SU-DHL-6 (cell line): Measurements from ENCODE around the gene B4GALT1.

Experiments
- H2AFZ ChIP-seq: fragments of 200-600 bp; sonication (generic); 2 replicates; pipeline ENCODE4 v1.6.1; 2014; ENCODE audit warnings: low read depth, mild to moderate bottlenecking, moderate library complexity, mixed read lengths, antibody characterized with exemption, low read length; ENCODE audit not compliant: severe bottlenecking
- H3F3A ChIP-seq: fragments of 200-600 bp; shearing (Covaris generic); 2 replicates; pipeline ENCODE4 v1.6.0; 2016; ENCODE audit warnings: antibody characterized with exemption, mild to moderate bottlenecking; ENCODE audit not compliant: insufficient read depth
- H3K27ac ChIP-seq: fragments of 200-600 bp; sonication (generic); 2 replicates; pipeline ENCODE4 v1.5.1; 2016; ENCODE audit warnings: low read depth, mild to moderate bottlenecking, low read length, moderate library complexity, mixed read lengths
- H3K27me3 ChIP-seq: fragments of 200-600 bp; sonication (generic), shearing (Covaris generic); 2 replicates; pipeline ENCODE4 v1.6.0; 2014; ENCODE audit warnings: mild to moderate bottlenecking, low read length
- H3K36me3 ChIP-seq: fragments of 200-600 bp; sonication (generic); 2 replicates; pipeline ENCODE4 v1.6.1; 2014; ENCODE audit warnings: mild to moderate bottlenecking, low read length, mixed read lengths
- H3K4me2 ChIP-seq: fragments of 300-600, 200-600 bp; shearing (Covaris generic), sonication (generic); 2 replicates; pipeline ENCODE4 v1.6.0; 2014; ENCODE audit warnings: low read length, low read depth, mild to moderate bottlenecking; ENCODE audit not compliant: poor library complexity, severe bottlenecking
- H3K4me3 ChIP-seq: fragments of 200-600 bp; sonication (generic); 2 replicates; pipeline ENCODE4 v1.5.1; 2014; ENCODE audit warnings: antibody characterized with exemption, low read length, mild to moderate bottlenecking, mixed read lengths; ENCODE audit not compliant: insufficient read depth, poor library complexity, severe bottlenecking
- H3K79me2 ChIP-seq: fragments of 200-600 bp; sonication (generic); 2 replicates; pipeline ENCODE4 v1.6.1; 2014; ENCODE audit warnings: mild to moderate bottlenecking, low read length, moderate library complexity; ENCODE audit not compliant: insufficient read depth
- H3K9ac ChIP-seq: fragments of 200-600 bp; sonication (generic); 2 replicates; pipeline ENCODE4 v1.7.0; 2014; ENCODE audit warnings: mild to moderate bottlenecking, low read length
- H3K9me2 ChIP-seq: fragments of 200-600 bp; sonication (generic); replicated peaks from 2 replicates; pipeline ENCODE4 v1.6.1; 2014; ENCODE audit warnings: low read length; ENCODE audit not compliant: insufficient read depth
- H3K9me3 ChIP-seq: fragments of 200-600 bp; sonication (generic); 2 replicates; pipeline ENCODE4 v1.6.1; 2014; ENCODE audit warnings: low read length, mixed read lengths; ENCODE audit not compliant: insufficient read depth
- H4K20me1 ChIP-seq: fragments of 200-600 bp; sonication (generic); 2 replicates; pipeline ENCODE4 v1.6.1; 2014; ENCODE audit warnings: low read depth, mild to moderate bottlenecking, antibody characterized with exemption, low read length, moderate library complexity, mixed read lengths
- EZH2phosphoT487 ChIP-seq: fragments of 200-600 bp; sonication (generic), shearing (Covaris generic); conservative IDR thresholded peaks from 2 replicates; pipeline ENCODE4 v1.6.1; 2018; ENCODE audit warnings: mild to moderate bottlenecking, antibody characterized with exemption, low read length, moderate library complexity, mixed read lengths
- TF ChIP-seq, protein P1 (sequence below): fragments of 200-600 bp; sonication (generic); IDR thresholded peaks from one replicate; pipeline ENCODE4 v1.5.1; 2017; ENCODE audit warnings: antibody characterized with exemption, mild to moderate bottlenecking, low read length, moderate library complexity; ENCODE audit not compliant: insufficient read depth, poor library complexity, severe bottlenecking

Gene B4GALT1

DNA sequence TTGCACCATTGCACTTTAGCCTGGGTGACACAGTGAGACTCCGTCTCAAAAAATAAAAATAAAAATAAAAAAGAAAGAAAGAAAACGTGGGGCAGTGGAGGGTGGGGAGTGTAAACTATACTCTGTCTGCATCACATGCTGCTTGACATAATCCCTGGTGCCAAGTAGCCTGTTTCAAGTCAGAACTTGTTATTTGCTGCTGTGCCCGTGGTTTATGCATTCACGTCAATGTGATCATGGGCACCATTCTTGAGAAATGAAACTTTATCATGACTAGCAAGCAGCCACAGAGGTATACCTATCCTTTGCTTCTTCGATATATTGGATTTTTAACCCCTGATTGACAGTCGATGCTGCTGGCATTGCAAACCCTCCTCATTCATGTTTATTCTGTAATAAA is 86.6 kb downstream of the B4GALT1 start:
- Histone ChIP-seq H3K79me2 (peaks cover 10% of the 10 kb centered on the region), H3K4me3 (no peak overlapping the region), H3K4me2 (no peak overlapping the region), H2AFZ (no peak overlapping the region), H3F3A (peaks cover 10% of the 10 kb centered on the region; the same call in 1 of the 2 replicates), H3K9ac (no peak overlapping the region), H3K27me3 (no peaks in the 10 kb centered on the region), H3K27ac (no peak overlapping the region), H3K9me3 (no peaks in the 10 kb centered on the region), H3K36me3 (no peaks in the 10 kb centered on the region), H4K20me1 (no peaks in the 10 kb centered on the region), H3K9me2 (no peaks in the 10 kb centered on the region)
- TF ChIP-seq, protein P1, sequence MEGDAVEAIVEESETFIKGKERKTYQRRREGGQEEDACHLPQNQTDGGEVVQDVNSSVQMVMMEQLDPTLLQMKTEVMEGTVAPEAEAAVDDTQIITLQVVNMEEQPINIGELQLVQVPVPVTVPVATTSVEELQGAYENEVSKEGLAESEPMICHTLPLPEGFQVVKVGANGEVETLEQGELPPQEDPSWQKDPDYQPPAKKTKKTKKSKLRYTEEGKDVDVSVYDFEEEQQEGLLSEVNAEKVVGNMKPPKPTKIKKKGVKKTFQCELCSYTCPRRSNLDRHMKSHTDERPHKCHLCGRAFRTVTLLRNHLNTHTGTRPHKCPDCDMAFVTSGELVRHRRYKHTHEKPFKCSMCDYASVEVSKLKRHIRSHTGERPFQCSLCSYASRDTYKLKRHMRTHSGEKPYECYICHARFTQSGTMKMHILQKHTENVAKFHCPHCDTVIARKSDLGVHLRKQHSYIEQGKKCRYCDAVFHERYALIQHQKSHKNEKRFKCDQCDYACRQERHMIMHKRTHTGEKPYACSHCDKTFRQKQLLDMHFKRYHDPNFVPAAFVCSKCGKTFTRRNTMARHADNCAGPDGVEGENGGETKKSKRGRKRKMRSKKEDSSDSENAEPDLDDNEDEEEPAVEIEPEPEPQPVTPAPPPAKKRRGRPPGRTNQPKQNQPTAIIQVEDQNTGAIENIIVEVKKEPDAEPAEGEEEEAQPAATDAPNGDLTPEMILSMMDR = no peak
- TF ChIP-seq EZH2phosphoT487 = no peak

DNA sequence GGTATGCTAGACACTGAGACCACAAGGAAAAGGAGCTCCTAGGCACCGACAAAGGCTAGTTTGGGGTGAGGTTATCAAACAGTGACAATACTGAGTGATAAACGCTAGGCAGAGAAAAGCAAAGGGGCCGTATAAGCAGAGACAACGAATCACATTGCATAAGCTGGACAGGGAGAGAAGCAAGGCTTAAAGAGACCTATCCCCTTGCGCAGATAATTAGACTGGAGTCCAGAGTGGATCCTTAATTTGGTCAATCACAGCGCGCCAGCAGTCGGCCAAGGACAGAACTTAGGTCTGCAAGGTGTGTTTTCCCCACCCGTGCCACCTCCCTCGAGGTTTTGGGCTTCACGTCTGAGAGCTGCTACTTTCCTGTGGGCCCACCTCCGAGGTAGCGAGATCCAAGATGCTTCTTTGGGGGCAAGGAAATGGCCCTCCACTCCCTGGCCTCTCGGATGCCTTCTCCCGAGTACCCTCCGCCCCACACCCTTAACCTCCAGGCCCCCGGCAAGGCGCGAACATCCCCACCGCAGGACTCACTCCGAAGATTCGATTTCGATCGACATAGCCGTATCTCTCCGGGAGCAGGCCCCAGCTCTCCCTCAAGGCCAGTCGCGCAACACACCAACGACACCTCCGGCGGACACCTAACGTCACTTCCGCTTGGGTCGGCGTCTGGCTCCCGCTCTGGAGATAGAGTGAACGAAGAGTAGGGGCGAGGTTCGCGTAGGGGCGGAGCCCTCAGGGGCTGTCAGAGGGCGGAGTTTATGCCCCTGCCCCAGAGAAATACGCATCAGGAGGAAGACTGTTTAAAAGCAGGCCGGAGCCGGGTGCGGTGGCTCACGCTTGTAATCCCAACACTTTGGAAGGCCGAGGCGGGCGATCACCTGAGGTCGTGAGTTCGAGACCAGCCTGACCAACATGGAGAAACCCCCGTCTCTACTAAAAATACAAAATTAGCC is 90.8 kb downstream of the B4GALT1 start, which contains the start of gene SMU1:
Gene SMU1 (minus strand): TSS at position 629 of the 959 bp plus-strand sequence. CDS start 66 bp downstream, at position 563.
- no peaks in the 10 kb centered on the region for H4K20me1 ChIP-seq
- peak within 1 kb of the TSS; percentile 77 for H3K9ac ChIP-seq
- peak within 1 kb of the TSS; percentile 91 for H3K4me2 ChIP-seq
- H3K27ac ChIP-seq = peak within 1 kb of the TSS; percentile 13; the same call in 1 of the 2 replicates
- peaks cover 39% of the 10 kb centered on the region for H3K79me2 ChIP-seq
- no peak for TF ChIP-seq EZH2phosphoT487
- TF ChIP-seq, protein P1 = no peak
- no peaks in the 10 kb centered on the region for H3K9me3 ChIP-seq
- H3K36me3 ChIP-seq = peaks cover 12% of the 10 kb centered on the region
- H3K9me2 ChIP-seq = no peaks in the 10 kb centered on the region
- peaks cover 10% of the 10 kb centered on the region; the same call in 1 of the 2 replicates for H3F3A ChIP-seq
- peak within 1 kb of the TSS; percentile 81 for H3K4me3 ChIP-seq
- no peaks in the 10 kb centered on the region for H3K27me3 ChIP-seq
- H2AFZ ChIP-seq = peak within 1 kb of the TSS; percentile 75

DNA sequence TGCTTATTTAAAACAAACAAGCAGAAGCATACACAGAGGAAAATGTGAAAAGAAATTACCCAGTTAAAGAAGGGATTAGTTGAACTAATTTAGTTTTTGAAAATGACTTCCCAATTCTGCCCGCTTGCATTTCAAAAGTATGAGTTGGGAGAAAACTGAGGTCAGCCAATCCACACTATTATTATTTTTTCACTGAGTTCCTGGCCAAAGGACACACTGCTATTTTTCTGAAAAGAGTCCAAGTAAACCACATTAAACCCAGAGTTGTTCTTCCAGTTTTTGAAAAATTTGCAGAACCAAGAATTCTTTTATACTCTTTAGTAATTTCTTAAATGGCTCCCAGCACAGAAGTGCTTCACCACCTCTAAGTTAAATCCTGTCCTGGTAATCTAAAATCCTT is 98.1 kb downstream of the B4GALT1 start:
- H3K36me3 ChIP-seq = peaks cover 39% of the 10 kb centered on the region
- no peaks in the 10 kb centered on the region for H4K20me1 ChIP-seq
- H3K79me2 ChIP-seq = peaks cover 22% of the 10 kb centered on the region
- H3K27me3 ChIP-seq = no peaks in the 10 kb centered on the region
- H3K9me2 ChIP-seq = no peaks in the 10 kb centered on the region
- H3K9me3 ChIP-seq = no peaks in the 10 kb centered on the region
- TF ChIP-seq, protein P1 = no peak
- no peak for TF ChIP-seq EZH2phosphoT487
- 0 out of 2 replicates have a peak, but pooled peaks cover under 1% of the 10 kb centered on the region for H3F3A ChIP-seq
- H2AFZ ChIP-seq = no peak overlapping the region
- no peak overlapping the region for H3K9ac ChIP-seq
- no peak overlapping the region for H3K4me2 ChIP-seq
- no peak overlapping the region for H3K4me3 ChIP-seq
- H3K27ac ChIP-seq = no peak overlapping the region
